HUES48 (cell line): ENCODE measurements around the gene OR10AD1.
"Not testable (repeated sequence)": the region's sequence is repeated elsewhere in the genome, so short reads cannot be mapped to it uniquely, and the experiment has no call there.

Experiments
- H3K27ac ChIP-seq: one replicate; pipeline ENCODE4 v1.7.0; 2013; ENCODE audit warnings: low read depth, low read length, inconsistent platforms
- H3K27me3 ChIP-seq: 2 replicates; pipeline ENCODE4 v1.6.1; 2013; ENCODE audit warnings: mild to moderate bottlenecking, low read length; ENCODE audit not compliant: control insufficient read depth, insufficient read depth
- H3K36me3 ChIP-seq: 2 replicates; pipeline ENCODE4 v1.6.1; 2013; ENCODE audit warnings: low read length; ENCODE audit not compliant: control insufficient read depth, insufficient read depth
- H3K4me1 ChIP-seq: 2 replicates; pipeline ENCODE4 v1.6.1; 2013; ENCODE audit warnings: mild to moderate bottlenecking, low read length; ENCODE audit not compliant: control insufficient read depth, insufficient read depth
- H3K4me3 ChIP-seq: 2 replicates; pipeline ENCODE4 v1.5.1; 2013; ENCODE audit warnings: mild to moderate bottlenecking, low read depth, low read length
- H3K9ac ChIP-seq: 2 replicates; pipeline ENCODE4 v1.6.1; 2013; ENCODE audit warnings: mild to moderate bottlenecking, low read depth, low read length, moderate library complexity
- H3K9me3 ChIP-seq: 2 replicates; pipeline ENCODE4 v1.6.1; 2013; ENCODE audit warnings: low read length; ENCODE audit not compliant: control insufficient read depth, insufficient read depth

Gene OR10AD1

DNA sequence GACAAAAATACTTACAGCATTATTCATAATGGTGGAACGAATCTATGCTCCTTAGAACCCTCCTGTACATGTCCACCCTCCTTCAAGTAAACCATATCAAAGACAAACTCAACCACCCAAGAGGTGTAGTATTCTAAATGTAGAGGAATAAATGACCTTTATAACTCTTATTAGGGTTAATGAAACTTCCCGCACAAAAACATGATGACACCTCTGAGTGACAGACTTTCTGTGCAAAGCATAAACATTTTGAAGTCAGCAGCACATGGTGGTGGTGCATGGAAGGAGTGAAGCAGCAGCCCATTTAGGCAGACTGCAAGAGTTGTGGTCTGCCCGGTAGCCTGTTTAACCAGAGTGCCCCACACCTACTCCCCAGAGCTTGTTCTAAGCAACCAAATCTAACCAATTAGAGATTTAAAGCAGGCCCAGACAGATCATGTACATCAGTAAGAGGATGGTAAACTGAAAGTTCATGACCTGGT, 45.2 kb downstream of the OR10AD1 start:
- Histone ChIP-seq H3K27me3 (no peaks in the 10 kb centered on the region), H3K4me1 (peaks cover 9% of the 10 kb centered on the region; the same call in 1 of the 2 replicates), H3K36me3 (no peaks in the 10 kb centered on the region), H3K9ac (no peak overlapping the region), H3K4me3 (peak overlapping the region; percentile 97), H3K9me3 (no peaks in the 10 kb centered on the region), H3K27ac (peak overlapping the region; percentile 30)

DNA sequence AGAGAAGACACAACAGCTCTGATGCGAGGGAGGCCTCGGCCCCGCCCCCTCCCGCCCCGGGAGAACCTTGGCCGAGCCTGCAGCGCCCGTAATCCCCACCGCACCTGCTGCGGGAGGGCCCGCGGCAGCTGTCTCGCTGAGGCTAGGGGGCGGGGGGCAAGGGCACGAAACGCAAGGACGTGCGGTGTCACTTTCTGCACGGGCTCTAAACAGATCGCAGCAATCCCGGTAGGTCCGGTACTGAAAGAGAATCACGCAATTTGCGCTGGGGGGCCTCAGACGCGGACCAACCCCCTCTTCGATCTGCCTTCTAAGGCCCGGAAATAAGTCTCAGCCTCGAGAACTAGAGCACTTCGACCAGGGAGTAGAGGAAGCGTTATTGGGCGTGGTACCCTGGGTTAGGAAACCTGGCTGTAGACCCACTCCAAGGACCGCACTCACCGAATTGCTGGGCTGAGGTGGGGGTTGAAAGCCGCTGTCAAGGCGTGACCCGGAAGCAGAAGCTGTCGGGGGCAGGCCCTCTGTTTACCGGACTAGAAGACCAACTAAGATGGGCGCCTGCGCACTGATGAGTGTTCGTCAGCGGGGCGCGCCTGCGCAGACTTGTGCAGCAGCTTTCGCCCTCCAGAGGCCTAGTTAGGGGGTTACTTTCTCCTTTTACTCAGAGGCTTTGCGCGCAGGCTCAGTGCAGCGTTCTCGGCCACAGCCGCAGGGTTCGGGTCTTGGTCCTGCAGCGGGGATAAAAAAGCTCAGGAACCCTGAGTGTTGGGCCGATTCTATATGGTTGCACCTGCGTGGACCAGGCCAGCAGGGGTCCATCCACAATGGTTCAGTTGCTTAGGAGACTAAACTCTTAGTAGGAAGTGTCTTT, 45.8 kb downstream of the OR10AD1 start, which contains the start of gene ASB8:
Gene ASB8 (minus strand): TSS at position 498 of the 871 bp plus-strand sequence. CDS start 4,019 bp downstream, outside the sequence.
- Histone ChIP-seq H3K27me3 (no peaks in the 10 kb centered on the region), H3K4me1 (peaks cover 9% of the 10 kb centered on the region; the same call in 1 of the 2 replicates), H3K36me3 (no peaks in the 10 kb centered on the region), H3K9me3 (no peaks in the 10 kb centered on the region), H3K27ac (peak within 1 kb of the TSS; percentile 72), H3K4me3 (peak within 1 kb of the TSS; percentile 97), H3K9ac (no peak within 1 kb of the TSS)

DNA sequence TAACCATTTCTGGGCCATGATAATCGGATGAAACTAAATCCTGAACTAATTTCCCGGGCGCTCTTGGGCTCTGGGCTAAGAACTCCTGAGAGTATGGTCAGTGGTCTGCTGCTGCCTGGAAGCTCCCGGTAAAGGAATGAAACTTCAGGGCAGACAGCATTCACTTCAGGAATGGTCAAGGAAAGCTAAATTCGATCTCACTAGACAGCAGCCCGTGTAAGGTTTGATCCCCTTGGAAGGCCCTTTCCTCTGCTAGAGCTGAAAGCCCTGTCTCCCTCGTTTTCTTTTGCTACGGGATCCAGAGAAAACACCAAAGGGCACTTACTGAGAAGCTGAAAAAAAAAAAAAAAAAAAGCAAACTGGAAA, 46.5 kb downstream of the OR10AD1 start:
- Histone ChIP-seq H3K27me3 (no peaks in the 10 kb centered on the region), H3K4me1 (peaks cover 9% of the 10 kb centered on the region; the same call in 1 of the 2 replicates), H3K9ac (no peak overlapping the region), H3K9me3 (no peaks in the 10 kb centered on the region), H3K27ac (no peak overlapping the region), H3K4me3 (peak overlapping the region; percentile 97), H3K36me3 (no peaks in the 10 kb centered on the region)

DNA sequence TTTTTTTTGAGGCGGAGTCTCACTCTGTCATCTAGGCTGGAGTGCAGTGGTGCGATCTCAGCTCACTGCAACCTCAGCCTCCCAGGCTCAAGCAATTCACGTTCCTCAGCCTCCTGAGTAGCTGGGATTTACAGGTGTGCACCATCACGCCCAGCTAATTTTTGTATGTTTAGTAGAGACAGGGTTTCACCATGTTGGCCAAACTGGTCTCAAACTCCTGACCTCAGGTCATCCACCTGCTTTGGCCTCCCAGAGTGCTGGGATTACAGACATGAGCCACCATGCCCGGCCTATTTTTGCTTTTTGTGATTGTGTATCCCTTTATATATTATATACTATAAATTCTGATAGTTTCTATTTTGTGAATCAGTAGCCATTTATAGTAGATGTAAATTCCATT, 47.3 kb downstream of the OR10AD1 start:
- not testable (repeated sequence) for H3K9ac ChIP-seq, H3K27ac ChIP-seq, H3K9me3 ChIP-seq, H3K4me3 ChIP-seq, H3K4me1 ChIP-seq, H3K36me3 ChIP-seq, H3K27me3 ChIP-seq
